HFFc6 (cell line): ENCODE measurements around the gene CELF1. TPM values are rescaled to one million over a fixed set of nuclear protein-coding genes. Genes with fewer than 3 reads are reported as not detected.

Experiments
- DNase-seq: peaks from one replicate; pipeline ENCODE4 v3.0.0-alpha.2; 2018
- H3K27ac Mint-ChIP-seq: 2 replicates; pipeline ENCODE4 v1.8.0; 2020; ENCODE audit warnings: mild to moderate bottlenecking, mixed read lengths
- H3K27me3 Mint-ChIP-seq: 2 replicates; pipeline ENCODE4 v1.8.0; 2021; ENCODE audit warnings: mild to moderate bottlenecking, moderate library complexity, mixed read lengths; ENCODE audit not compliant: insufficient read depth
- H3K36me3 Mint-ChIP-seq: 2 replicates; pipeline ENCODE4 v1.8.0; 2021; ENCODE audit warnings: low read depth, mixed read lengths
- H3K4me1 Mint-ChIP-seq: 2 replicates; pipeline ENCODE4 v1.8.0; 2020; ENCODE audit warnings: low read depth, mixed read lengths
- H3K4me3 Mint-ChIP-seq: 2 replicates; pipeline ENCODE4 v1.8.0; 2020; ENCODE audit warnings: mild to moderate bottlenecking, moderate library complexity, mixed read lengths
- H3K9me3 Mint-ChIP-seq: 2 replicates; pipeline ENCODE4 v1.8.0; 2020; ENCODE audit warnings: mild to moderate bottlenecking, mixed read lengths
- CTCF ChIP-seq: fragments of 200-600 bp; sonication (generic); IDR thresholded peaks from 2 replicates; pipeline ENCODE4 v1.5.0; 2021; ENCODE audit warnings: antibody characterized with exemption, mild to moderate bottlenecking
- total RNA-seq, 6 experiments: library from RNA; stranded (reverse); fragmentation: NEBNext Ultra II Directional; extraction: Animal tissue kit (Norgen Biotek cat#: 25700); gene quantifications; 2 replicates in 1 of 6; 3 replicates in 5 of 6; pipeline ENCODE4 v1.2.3, GENCODE V29; 2021

The CELF1 gene
- total RNA-seq, 6 experiments from 2014 or later = 103 to 131 (median 120) TPM

DNA sequence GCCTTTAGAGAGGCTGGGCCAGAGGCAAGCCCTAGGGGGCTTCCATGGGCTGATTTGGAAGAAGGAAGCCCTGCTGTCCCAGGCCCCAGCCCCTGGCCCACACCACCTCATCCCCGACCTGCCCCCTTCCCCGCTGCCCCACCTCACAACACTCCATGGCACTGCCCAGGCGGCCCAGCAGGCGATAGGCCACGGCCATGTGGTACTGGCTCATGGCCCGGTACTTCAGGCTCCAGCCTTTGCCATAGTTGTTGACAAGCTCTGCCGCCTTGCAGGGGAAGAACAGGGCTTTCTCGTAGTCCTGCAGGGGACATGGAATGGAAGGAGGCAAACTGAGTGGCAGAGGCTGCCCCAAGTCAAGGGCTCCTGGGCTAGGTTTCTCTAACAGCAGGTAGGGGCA, 110.4 kb downstream of the CELF1 start:
- Mint-ChIP-seq H3K4me3 (no peak overlapping the region), H3K27ac (no peak overlapping the region), H3K36me3 (no peaks in the 10 kb centered on the region), H3K27me3 (peaks cover 2% of the 10 kb centered on the region), H3K9me3 (no peaks in the 10 kb centered on the region), H3K4me1 (peaks cover 4% of the 10 kb centered on the region; the same call in 1 of the 2 replicates)
- no peak for TF ChIP-seq CTCF
- no peak for DNase-seq

DNA sequence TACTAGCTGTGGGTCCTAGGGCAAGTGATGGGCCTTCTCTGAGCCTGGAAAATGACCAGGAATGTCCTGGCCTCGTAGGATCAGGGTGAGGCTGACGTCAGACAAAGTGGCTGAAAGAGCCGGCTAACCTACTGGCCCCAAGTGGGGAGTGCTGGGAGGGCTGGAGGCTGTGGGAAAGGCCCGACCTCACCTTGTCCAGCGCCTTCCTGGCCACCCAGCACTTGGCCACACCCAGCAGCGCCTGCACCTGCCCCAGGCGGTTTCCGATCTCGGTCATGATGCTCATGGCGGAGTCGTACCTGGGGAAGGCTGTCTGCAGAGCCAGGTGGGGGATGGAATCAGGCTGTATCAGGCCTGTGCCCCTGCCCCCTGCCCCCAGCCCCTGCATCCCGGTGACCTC, 111.5 kb downstream of the CELF1 start:
- Mint-ChIP-seq H3K4me3 (no peak overlapping the region), H3K36me3 (no peaks in the 10 kb centered on the region), H3K27ac (no peak overlapping the region), H3K4me1 (no peaks in the 10 kb centered on the region), H3K27me3 (peaks cover 2% of the 10 kb centered on the region), H3K9me3 (no peaks in the 10 kb centered on the region)
- DNase-seq = no peak
- TF ChIP-seq CTCF = no peak

- Mint-ChIP-seq H3K27ac (no peak overlapping the region), H3K4me1 (no peaks in the 10 kb centered on the region), H3K36me3 (no peaks in the 10 kb centered on the region), H3K9me3 (no peaks in the 10 kb centered on the region), H3K4me3 (no peak overlapping the region), H3K27me3 (peaks cover 2% of the 10 kb centered on the region)
- DNase-seq = no peak
- TF ChIP-seq CTCF = no peak
Observed at GRCh38 chr11:47440054-47440476, 112.9 kb downstream of the CELF1 start.

DNA sequence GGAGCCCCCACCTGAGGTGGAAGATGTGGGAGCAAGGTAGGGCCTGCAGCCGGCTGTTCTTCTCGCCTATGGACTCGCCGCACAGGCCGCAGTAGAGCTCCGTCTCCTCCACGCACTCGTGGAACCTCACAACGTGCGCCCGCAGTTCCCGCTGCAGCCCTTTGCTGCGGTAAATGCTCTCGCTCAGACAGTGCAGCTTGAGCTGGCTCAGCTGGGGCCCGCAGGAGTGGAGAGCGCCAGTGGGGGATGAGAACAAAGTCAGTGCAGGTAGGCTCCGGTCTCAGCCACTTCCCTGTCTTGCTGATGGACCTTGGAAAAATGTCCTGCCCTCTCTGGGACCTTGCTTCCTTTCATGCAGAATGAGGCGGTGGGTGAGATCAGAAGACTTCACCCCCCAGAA, 114.2 kb downstream of the CELF1 start:
- DNase-seq = no peak
- Mint-ChIP-seq H3K4me1 (peaks cover 9% of the 10 kb centered on the region), H3K27ac (no peak overlapping the region), H3K4me3 (no peak overlapping the region), H3K36me3 (no peaks in the 10 kb centered on the region), H3K9me3 (no peaks in the 10 kb centered on the region), H3K27me3 (peaks cover 2% of the 10 kb centered on the region)
- TF ChIP-seq CTCF = no peak

DNA sequence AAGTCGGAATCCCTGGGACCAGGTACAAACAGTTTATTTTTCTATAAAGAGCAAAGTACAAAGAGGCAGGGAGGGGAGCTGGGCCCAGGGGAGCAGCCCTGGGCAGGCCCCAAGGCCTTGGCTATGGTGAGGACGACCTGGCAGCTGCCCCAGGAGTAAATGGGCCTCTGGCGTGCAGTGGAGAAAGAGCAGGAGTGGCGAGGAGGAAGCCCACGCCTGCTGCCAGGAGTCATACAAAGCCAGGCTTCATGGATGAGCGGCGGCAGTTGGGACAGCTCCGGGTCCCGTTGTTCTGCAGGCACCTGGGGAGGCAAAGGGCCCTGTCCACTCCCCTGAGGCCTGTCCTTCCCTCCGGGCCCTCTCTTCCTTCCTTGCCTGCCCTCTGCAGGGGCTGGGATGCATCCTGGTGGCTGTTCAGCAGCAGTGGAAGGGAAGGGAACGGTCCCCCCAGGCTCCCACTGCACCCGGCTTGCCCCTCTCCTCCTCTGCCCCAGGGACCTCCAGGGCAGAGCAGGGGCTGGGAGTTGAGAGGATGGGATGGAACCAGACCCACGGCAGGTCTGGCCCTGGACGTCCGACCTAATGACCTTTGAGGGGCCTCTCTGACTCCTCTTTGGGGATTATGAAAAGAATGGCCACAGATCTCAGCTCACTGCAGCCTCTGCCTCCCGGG, 115.0 kb downstream of the CELF1 start:
- Mint-ChIP-seq H3K36me3 (no peaks in the 10 kb centered on the region), H3K4me3 (no peak overlapping the region), H3K27ac (no peak overlapping the region), H3K4me1 (peaks cover 15% of the 10 kb centered on the region), H3K27me3 (peaks cover 2% of the 10 kb centered on the region), H3K9me3 (no peaks in the 10 kb centered on the region)
- no peak for DNase-seq
- TF ChIP-seq CTCF = no peak
